GM12878 (cell line): ENCODE data around the gene CYP26B1. TPM values are rescaled to one million over a fixed set of nuclear protein-coding genes. Genes with fewer than 3 reads are reported as not detected.

ENCODE experiments used
- ATAC-seq: fragments of 200-7000 bp; cut with Tn5 transposase; 3 replicates; pipeline ENCODE4 v1.9.1; 2020; ENCODE audit warnings: mild to moderate bottlenecking, moderate library complexity
- BruUV-seq: library from RNA; stranded (reverse); fragments of 400-500 nt; replicated peaks from 2 replicates; lab custom pipeline; 2021; lab: Mats Ljungman, UMichigan
- CTCF ChIA-PET: fragments of 300-600 bp; sonication (Branson Sonifier 250); formaldehyde crosslinking; extraction: SDS; loops from one replicate; lab custom pipeline; 2021; ENCODE audit warnings: inconsistent platforms; lab: Yijun Ruan, JAX
- POLR2A ChIA-PET: fragments of 350-600 bp; formaldehyde crosslinking; extraction: SDS; loops from one replicate; lab custom pipeline; 2021; ENCODE audit warnings: inconsistent platforms; lab: Charles Lee
- RAD21 ChIA-PET: fragments of 300-600 bp; sonication (Branson Sonifier 250); formaldehyde crosslinking; loops from one replicate; lab custom pipeline; 2023; ENCODE audit warnings: antibody characterized with exemption; ENCODE audit not compliant: unreplicated experiment; lab: Charles Lee
- SMC1A ChIA-PET: fragments of 300-600 bp; sonication (Branson Sonifier 250); formaldehyde crosslinking; loops from one replicate; lab custom pipeline; 2023; ENCODE audit not compliant: unreplicated experiment, uncharacterized antibody; lab: Charles Lee
- DNase-seq: peaks from one replicate; pipeline ENCODE4 v3.0.0-alpha.2; 2011; ENCODE audit warnings: low read depth, low spot score
- FAIRE-seq: peaks from 3 replicates; lab custom pipeline; 2011; peaks lifted over from hg19 to GRCh38; lab: Jason Lieb, UNC
- H2AFZ ChIP-seq: 2 replicates; pipeline ENCODE4 v1.6.0; 2011; ENCODE audit warnings: low read depth, low read length, control low read depth; ENCODE audit not compliant: control insufficient read depth
- H3K27ac ChIP-seq: 2 replicates; pipeline ENCODE4 v1.5.1; 2011; ENCODE audit warnings: control low read depth; ENCODE audit not compliant: control insufficient read depth, insufficient read depth
- H3K27me3 ChIP-seq, 2 experiments: replicated peaks in 1 of 2; 2 replicates each; pipeline versions ENCODE4 v1.6.0 to v1.6.1; 2011; ENCODE audit warnings: low read length in 1 of 2; ENCODE audit not compliant: control insufficient read depth in 2 of 2, insufficient read depth in 2 of 2
- H3K36me3 ChIP-seq, 2 experiments: 2 replicates each; pipeline ENCODE4 v1.5.1; 2011; ENCODE audit warnings: low read length in 1 of 2; ENCODE audit not compliant: control insufficient read depth in 2 of 2, insufficient read depth in 2 of 2
- H3K4me1 ChIP-seq: 2 replicates; pipeline ENCODE4 v1.6.1; 2011; ENCODE audit warnings: mild to moderate bottlenecking, low read length, moderate library complexity, mixed read lengths; ENCODE audit not compliant: control insufficient read depth, insufficient read depth
- H3K4me2 ChIP-seq: 2 replicates; pipeline ENCODE4 v1.6.0; 2011; ENCODE audit warnings: control low read depth; ENCODE audit not compliant: control insufficient read depth, insufficient read depth
- H3K4me3 ChIP-seq: fragments of 200-600 bp; sonication (generic); 2 replicates; pipeline ENCODE4 v1.5.1; 2016
- H3K79me2 ChIP-seq: 2 replicates; pipeline ENCODE4 v1.6.0; 2011; ENCODE audit warnings: low read length; ENCODE audit not compliant: control insufficient read depth, insufficient read depth
- H3K9ac ChIP-seq: 2 replicates; pipeline ENCODE4 v1.8.0; 2011; ENCODE audit warnings: low read length, control low read depth, mixed read lengths; ENCODE audit not compliant: control insufficient read depth, insufficient read depth
- H3K9me3 ChIP-seq: replicated peaks from 3 replicates; pipeline ENCODE4 v1.5.1; 2011; ENCODE audit warnings: mild to moderate bottlenecking, low read length; ENCODE audit not compliant: control insufficient read depth, insufficient read depth
- H4K20me1 ChIP-seq: 2 replicates; pipeline ENCODE4 v1.6.0; 2011; ENCODE audit not compliant: control insufficient read depth, insufficient read depth
- IKZF1 ChIP-seq: fragments of 450-650 bp; conservative IDR thresholded peaks from 2 replicates; pipeline ENCODE4 v1.6.1; 2017; ENCODE audit warnings: antibody characterized with exemption, mild to moderate bottlenecking
- JUNB ChIP-seq: IDR thresholded peaks from 2 replicates; pipeline ENCODE4 v1.6.1; 2016; ENCODE audit warnings: antibody characterized with exemption, mild to moderate bottlenecking
- JUND ChIP-seq: IDR thresholded peaks from 2 replicates; pipeline ENCODE4 v1.6.1; 2012; ENCODE audit warnings: low read depth, mild to moderate bottlenecking, low read length, improper control_type of control experiment, moderate library complexity
- RFX5 ChIP-seq: IDR thresholded peaks from 2 replicates; pipeline ENCODE4 v1.6.1; 2011; ENCODE audit warnings: low read depth, low read length, improper control_type of control experiment
- TBL1XR1 ChIP-seq: IDR thresholded peaks from 2 replicates; pipeline ENCODE4 v1.6.1; 2012; ENCODE audit warnings: low read depth, low read length, improper control_type of control experiment
- TCF3 ChIP-seq: IDR thresholded peaks from 2 replicates; pipeline ENCODE4 v1.6.1; 2012; ENCODE audit warnings: low read depth, mild to moderate bottlenecking, low read length, borderline replicate concordance; ENCODE audit not compliant: insufficient read depth
- TCF7 ChIP-seq: IDR thresholded peaks from 2 replicates; pipeline ENCODE4 v1.6.1; 2014; ENCODE audit warnings: antibody characterized with exemption, borderline replicate concordance
- ZNF24 ChIP-seq: fragments of 450-650 bp; IDR thresholded peaks from 2 replicates; pipeline ENCODE4 v1.6.1; 2017; ENCODE audit warnings: antibody characterized with exemption, mild to moderate bottlenecking
- WGBS: methylation state at CpG from one replicate; pipeline ENCODE4 v1.1.6; 2016; ENCODE audit warnings: low lambda C conversion rate; ENCODE audit not compliant: insufficient replicate concordance, insufficient coverage; ENCODE audit errors: missing lambda C conversion rate; 5-methylcytosine and 5-hydroxymethylcytosine counted together
- in situ Hi-C: fragments of 300-500 bp; cut with MboI; formaldehyde crosslinking; loops from 9 replicates; pipeline ENCODE4 v1.14.3; 2018; ENCODE audit warnings: mixed read lengths
- intact Hi-C: fragments of 100-400 bp; cut with micrococcal nuclease; formaldehyde crosslinking; loops from one replicate; pipeline ENCODE4 v1.14.2; 2022; ENCODE audit not compliant: unreplicated experiment
- polyA plus RNA-seq, 11 experiments: library from polyadenylated mRNA; depleted of rRNA in 4 of 11; unstranded in 6 of 11; stranded (reverse) in 5 of 11; fragments of >200 nt; fragmentation: Nextera tagmentation in 4 of 11; fragmentation: Illumina TruSeq in 1 of 11; extraction: Ambion mirVana in 4 of 11; extraction: Trizol in 1 of 11; gene quantifications; 1 replicate in 1 of 11; 2 replicates in 10 of 11; pipeline versions ENCODE4 v1.2.1 to v1.2.3, GENCODE V29; 2011 to 2016; ENCODE audit warnings: inconsistent platforms in 2 of 11, missing spikeins in 2 of 11, low read depth in 1 of 11
- total RNA-seq, 4 experiments: library from RNA; depleted of rRNA in 3 of 4; stranded (reverse); fragments of >200 nt in 3 of 4; fragmentation: Illumina TruSeq in 1 of 4; extraction: Trizol in 1 of 4; gene quantifications; 2 replicates each; pipeline versions ENCODE4 v1.2.1 to v1.2.3, GENCODE V29; 2013 to 2021
- TF ChIP-seq, protein P1 (sequence below): IDR thresholded peaks from 2 replicates; pipeline ENCODE4 v1.6.1; 2012; ENCODE audit warnings: improper control_type of control experiment, low read depth, low read length; ENCODE audit not compliant: insufficient replicate concordance
- TF ChIP-seq, protein P2 (sequence below): IDR thresholded peaks from 2 replicates; pipeline ENCODE4 v1.6.1; 2011; ENCODE audit warnings: low read depth, mild to moderate bottlenecking, low read length, moderate library complexity, borderline replicate concordance; ENCODE audit errors: extremely low read depth

Gene CYP26B1
- total and polyA plus RNA-seq, 10 of the 15 experiments (the other 5 are each of a cell fraction or from before 2014, with no cell fraction given) = not detected

DNA sequence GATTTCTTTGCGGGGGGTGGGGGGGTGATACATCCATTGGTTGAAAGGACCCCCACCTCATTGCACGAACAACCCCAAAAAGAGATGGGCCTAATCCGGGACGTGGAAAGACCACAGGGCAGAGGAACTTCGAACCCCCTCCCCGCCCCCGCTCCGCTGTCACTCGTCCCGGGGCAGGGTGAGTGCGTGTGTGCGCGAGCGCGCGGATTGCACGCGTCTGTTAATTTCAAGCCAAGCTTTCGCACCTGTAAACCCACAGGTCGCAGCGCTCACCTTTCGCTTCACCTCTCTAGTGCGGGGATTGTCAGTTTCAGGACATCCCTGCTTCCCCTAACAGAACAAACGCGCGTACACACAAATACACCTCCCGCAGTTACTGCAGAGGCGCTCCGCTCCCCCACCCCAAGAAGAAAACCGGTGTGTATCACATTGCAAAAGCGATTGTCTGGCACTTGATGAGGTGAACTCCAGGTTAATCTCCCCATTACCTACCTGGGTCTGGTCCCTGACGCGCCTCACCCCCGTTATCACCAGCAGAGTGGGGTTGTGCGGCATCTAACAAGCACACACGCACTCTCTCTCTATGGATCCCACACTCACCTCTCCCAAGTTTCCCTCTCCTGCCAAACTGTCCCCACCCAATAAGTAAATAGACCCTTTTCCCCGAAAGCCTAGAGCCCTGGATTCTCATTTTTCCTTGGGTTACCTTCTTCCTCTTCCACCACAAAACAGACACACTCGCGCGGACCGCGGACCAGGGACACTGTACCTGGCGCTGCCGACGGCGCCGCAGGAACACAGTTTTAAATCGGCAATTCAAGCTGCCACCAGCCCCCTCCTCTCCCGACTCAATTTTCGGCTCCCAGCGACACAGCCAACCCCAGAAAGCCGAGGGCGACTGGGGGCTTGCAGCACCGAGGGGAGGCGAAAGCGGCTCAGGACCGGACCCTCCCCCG is 1.0 kb downstream of the CYP26B1 start:
- ChIA-PET RAD21 (no interaction called here), CTCF (no interaction called here), SMC1A (no interaction called here), POLR2A (no interaction called here)
- peaks cover 16 to 19% of the 10 kb centered on the region in 2 experiments; a peak in 3 of 4 replicates for H3K27me3 ChIP-seq
- H3K36me3 ChIP-seq = no peaks in the 10 kb centered on the region
- DNase-seq (no peak), ATAC-seq (no peak), FAIRE-seq (no peak)
- no peak overlapping the region for H3K9ac ChIP-seq
- no peak overlapping the region for H3K4me2 ChIP-seq
- no peak overlapping the region for H3K27ac ChIP-seq
- H4K20me1 ChIP-seq = no peaks in the 10 kb centered on the region
- TF ChIP-seq JUND (no peak), RFX5 (no peak), JUNB (no peak), TCF7 (no peak), TCF3 (no peak), TBL1XR1 (no peak), IKZF1 (no peak), ZNF24 (no peak)
- TF ChIP-seq, protein P1, sequence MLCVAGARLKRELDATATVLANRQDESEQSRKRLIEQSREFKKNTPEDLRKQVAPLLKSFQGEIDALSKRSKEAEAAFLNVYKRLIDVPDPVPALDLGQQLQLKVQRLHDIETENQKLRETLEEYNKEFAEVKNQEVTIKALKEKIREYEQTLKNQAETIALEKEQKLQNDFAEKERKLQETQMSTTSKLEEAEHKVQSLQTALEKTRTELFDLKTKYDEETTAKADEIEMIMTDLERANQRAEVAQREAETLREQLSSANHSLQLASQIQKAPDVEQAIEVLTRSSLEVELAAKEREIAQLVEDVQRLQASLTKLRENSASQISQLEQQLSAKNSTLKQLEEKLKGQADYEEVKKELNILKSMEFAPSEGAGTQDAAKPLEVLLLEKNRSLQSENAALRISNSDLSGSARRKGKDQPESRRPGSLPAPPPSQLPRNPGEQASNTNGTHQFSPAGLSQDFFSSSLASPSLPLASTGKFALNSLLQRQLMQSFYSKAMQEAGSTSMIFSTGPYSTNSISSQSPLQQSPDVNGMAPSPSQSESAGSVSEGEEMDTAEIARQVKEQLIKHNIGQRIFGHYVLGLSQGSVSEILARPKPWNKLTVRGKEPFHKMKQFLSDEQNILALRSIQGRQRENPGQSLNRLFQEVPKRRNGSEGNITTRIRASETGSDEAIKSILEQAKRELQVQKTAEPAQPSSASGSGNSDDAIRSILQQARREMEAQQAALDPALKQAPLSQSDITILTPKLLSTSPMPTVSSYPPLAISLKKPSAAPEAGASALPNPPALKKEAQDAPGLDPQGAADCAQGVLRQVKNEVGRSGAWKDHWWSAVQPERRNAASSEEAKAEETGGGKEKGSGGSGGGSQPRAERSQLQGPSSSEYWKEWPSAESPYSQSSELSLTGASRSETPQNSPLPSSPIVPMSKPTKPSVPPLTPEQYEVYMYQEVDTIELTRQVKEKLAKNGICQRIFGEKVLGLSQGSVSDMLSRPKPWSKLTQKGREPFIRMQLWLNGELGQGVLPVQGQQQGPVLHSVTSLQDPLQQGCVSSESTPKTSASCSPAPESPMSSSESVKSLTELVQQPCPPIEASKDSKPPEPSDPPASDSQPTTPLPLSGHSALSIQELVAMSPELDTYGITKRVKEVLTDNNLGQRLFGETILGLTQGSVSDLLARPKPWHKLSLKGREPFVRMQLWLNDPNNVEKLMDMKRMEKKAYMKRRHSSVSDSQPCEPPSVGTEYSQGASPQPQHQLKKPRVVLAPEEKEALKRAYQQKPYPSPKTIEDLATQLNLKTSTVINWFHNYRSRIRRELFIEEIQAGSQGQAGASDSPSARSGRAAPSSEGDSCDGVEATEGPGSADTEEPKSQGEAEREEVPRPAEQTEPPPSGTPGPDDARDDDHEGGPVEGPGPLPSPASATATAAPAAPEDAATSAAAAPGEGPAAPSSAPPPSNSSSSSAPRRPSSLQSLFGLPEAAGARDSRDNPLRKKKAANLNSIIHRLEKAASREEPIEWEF = no peak
- TF ChIP-seq, protein P2, sequence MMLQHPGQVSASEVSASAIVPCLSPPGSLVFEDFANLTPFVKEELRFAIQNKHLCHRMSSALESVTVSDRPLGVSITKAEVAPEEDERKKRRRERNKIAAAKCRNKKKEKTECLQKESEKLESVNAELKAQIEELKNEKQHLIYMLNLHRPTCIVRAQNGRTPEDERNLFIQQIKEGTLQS = no peak
- intact Hi-C loops (no loop called here), in situ Hi-C loops (loop anchor here (25.0 kb wide), 1 partner anchor 859 kb away; no protein-coding TSS in a partner anchor)
- H3K79me2 ChIP-seq = no peaks in the 10 kb centered on the region
- no peak overlapping the region for H3K4me3 ChIP-seq
- 38% methylated on average over 58 of the region's 58 CpGs for WGBS
- no TSS peak for BruUV-seq
- no peak overlapping the region for H2AFZ ChIP-seq
- H3K4me1 ChIP-seq = no peaks in the 10 kb centered on the region
- no peaks in the 10 kb centered on the region; the same call in 2 of the 3 replicates for H3K9me3 ChIP-seq
